Transverse colon (tissue), 4 donors: ENCODE measurements around the gene LDB2.
"Not testable (repeated sequence)": the region's sequence is repeated elsewhere in the genome, so short reads cannot be mapped to it uniquely, and the experiment has no call there.

Experiments
- CTCF ChIP-seq, 5 experiments: fragments of 200-600 bp in 3 of 5; fragments of 450-650 bp in 2 of 5; sonication (generic) in 3 of 5; IDR thresholded peaks; 1 replicate in 2 of 5; 2 replicates in 3 of 5; pipeline ENCODE4 v1.5.1; 2016 to 2017; ENCODE audit warnings: antibody characterized with exemption in 5 of 5, inconsistent platforms in 3 of 5, mild to moderate bottlenecking in 2 of 5, moderate library complexity in 1 of 5
- EP300 ChIP-seq: sonication (generic); formaldehyde crosslinking; IDR thresholded peaks from one replicate; pipeline ENCODE4 v1.6.1; 2017; ENCODE audit warnings: antibody characterized with exemption, low read depth
- POLR2A ChIP-seq: fragments of 450-650 bp; IDR thresholded peaks from one replicate; pipeline ENCODE4 v1.6.1; 2016; ENCODE audit warnings: antibody characterized with exemption, mild to moderate bottlenecking, moderate library complexity
- POLR2AphosphoS5 ChIP-seq, 3 donors: sonication (generic); formaldehyde crosslinking; IDR thresholded peaks; one replicate each; pipeline ENCODE4 v1.6.1; 2016; ENCODE audit warnings: antibody characterized with exemption in 3 of 3

GRCh38 chr4:16557316-16557715, 341.1 kb downstream of the LDB2 start:
- TF ChIP-seq CTCF (IDR thresholded peaks at IDR 0.05); POLR2A; EP300; POLR2AphosphoS5 (IDR thresholded peaks at IDR 0.05): not testable (repeated sequence)
